HG02870 (cell line): ENCODE results near the gene GPR137.

Experiments used
- ATAC-seq: cut with Tn5 transposase; IDR thresholded peaks from one replicate; pipeline ENCODE4 v1.9.1; 2021; ENCODE audit warnings: mild to moderate bottlenecking, moderate library complexity; ENCODE audit not compliant: unreplicated experiment

Gene GPR137, protein sequence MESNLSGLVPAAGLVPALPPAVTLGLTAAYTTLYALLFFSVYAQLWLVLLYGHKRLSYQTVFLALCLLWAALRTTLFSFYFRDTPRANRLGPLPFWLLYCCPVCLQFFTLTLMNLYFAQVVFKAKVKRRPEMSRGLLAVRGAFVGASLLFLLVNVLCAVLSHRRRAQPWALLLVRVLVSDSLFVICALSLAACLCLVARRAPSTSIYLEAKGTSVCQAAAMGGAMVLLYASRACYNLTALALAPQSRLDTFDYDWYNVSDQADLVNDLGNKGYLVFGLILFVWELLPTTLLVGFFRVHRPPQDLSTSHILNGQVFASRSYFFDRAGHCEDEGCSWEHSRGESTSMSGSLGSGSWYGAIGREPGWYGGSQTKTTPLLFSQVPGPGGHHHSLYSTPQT

DNA sequence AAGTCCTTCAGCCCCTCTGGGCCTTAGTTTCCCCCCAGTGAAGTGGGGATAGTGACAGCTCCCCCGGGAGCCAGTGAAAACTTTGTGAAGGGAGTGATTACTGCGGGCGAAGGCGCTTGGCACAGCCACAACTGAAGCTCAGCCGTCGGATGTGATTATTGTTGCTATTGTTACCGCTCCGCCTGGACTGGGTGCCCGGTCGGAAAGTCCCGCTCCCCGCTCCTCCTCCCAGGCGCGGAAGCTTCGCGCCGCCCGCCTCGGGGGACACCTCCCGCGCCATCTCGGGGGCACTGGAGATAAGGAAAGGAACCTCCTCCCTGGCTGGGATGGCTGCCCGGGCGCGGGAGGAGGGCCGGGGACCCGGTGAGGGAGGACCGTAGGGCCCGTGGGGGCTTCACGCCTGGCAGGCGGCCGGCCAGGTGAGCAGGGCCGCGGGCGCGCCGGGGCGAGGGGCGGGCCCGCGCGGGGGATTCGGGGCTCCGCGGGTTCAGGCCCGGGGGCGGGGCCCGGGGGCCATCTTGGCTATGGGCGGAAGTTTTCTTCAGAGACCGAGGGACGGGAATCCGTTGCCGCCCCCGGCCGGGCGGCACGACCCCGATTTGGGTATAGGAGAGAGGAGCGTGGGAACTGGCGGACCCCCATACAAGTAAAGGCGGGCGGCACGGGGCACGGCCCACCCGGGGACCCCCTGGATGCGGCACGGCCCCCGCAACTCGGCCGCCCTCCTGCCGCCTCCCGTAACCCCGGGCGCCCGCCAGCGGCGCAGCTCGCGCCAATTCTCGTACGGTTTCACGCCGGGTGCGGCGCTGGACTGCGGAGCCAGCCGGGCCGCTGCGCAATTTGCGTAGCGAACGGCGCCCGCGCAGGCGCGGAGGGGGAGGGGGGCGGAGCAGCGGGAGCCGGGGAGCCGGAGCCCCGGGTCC, at the start of gene GPR137:
GPR137 (plus strand) TSS at position 887 of the 923 bp plus-strand sequence. CDS start 677 bp downstream, outside the sequence.
- peak; percentile 45 for ATAC-seq

DNA sequence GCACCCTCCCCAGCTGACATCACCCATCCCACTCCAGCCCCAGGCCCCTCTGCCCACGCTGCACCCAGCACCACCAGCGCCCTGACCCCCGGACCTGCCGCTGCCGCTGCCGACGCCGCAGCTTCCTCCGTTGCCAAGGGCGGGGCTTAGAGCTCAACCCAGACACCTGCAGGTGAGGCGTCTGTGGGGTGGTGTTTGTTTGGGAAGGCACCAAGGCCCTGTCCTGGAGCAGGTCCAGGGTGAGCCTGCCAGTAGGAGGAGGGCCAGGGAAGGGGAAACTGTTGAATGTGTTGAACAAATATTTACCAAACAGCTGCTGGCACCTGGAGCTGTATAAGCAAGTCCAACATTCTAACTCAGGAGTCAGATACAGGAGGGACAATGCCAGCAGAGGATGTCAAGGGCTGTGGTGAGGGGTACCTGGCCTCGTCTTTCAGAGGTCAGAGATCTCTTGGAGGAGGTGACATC, 48.1 kb upstream of the GPR137 start:
- ATAC-seq = no peak

DNA sequence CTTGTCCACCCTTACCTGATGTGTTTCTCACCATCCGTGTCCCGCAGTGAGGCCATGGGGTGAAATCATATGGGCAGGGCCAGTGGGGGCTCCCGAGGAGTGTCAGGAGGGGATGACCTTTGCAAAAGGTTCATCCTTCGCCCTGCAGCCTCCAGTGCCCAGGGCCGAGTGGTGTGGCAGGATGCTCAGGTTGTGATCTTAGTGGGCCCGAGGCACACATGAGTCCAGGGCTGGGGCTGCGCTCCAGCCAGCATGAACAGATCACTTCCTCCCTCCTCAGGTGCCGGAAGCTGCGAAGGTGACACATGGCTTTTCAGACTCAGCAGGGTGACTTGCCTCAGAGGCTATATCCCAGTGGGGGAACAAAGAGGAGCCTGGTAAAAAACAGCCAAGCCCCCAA, 47.6 kb upstream of the GPR137 start:
- no peak for ATAC-seq

DNA sequence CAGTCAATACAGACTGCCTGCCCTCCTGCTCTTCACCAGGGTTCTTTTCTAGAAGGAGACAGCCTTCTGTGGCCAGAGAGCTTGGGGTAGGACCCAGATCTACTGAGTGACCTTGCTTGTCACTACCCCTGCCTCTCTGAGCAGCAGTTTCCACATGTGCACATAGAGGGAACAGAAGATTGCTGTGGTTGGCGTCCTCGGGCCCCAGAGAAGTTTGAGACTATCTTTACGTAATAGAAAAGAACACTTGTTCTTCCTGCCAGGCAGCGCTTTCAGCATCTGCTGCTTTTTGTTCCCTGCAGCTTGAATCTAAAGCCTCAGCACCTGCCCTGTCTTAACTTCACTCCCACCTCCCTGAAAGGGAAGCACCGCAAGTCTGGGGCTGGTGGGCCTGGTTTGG, 46.6 kb upstream of the GPR137 start:
- no peak for ATAC-seq

DNA sequence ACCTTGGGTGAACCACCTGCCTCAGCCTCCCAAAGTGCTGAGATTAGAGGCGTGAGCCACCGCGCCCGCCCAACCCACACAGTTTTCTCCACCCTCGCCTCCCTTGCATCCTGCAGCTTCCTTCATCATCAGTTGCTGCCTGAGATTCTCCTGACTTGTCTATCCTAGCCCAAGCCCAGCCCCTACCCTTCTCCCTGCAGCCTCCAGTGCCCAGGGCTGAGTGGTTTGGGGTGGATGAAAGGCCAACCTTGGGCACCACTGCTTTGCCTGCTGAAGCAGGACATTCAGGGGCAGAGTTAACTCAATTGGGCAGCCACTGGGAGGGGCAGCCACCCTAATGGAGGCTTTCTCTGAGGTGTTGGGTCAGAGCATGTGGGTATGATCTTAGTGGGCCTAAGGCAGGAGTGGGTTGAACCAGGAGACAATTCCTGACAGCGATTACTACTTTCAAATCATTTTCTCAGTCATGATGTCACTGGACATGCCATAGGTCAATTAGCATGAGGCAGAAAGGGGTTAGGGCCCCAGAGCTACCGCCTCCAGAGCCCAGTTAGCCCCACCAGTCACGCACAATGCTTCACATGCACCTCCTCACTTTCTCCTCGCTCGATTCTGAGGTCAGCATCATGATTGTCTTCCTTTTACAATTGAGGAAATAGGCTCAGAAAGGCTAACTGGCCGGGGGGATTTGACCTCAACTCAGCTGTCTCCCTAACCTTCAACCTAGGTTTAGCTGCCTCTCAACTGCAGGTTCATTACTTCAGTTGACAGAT, 45.8 kb upstream of the GPR137 start:
- ATAC-seq = peak; percentile 13

DNA sequence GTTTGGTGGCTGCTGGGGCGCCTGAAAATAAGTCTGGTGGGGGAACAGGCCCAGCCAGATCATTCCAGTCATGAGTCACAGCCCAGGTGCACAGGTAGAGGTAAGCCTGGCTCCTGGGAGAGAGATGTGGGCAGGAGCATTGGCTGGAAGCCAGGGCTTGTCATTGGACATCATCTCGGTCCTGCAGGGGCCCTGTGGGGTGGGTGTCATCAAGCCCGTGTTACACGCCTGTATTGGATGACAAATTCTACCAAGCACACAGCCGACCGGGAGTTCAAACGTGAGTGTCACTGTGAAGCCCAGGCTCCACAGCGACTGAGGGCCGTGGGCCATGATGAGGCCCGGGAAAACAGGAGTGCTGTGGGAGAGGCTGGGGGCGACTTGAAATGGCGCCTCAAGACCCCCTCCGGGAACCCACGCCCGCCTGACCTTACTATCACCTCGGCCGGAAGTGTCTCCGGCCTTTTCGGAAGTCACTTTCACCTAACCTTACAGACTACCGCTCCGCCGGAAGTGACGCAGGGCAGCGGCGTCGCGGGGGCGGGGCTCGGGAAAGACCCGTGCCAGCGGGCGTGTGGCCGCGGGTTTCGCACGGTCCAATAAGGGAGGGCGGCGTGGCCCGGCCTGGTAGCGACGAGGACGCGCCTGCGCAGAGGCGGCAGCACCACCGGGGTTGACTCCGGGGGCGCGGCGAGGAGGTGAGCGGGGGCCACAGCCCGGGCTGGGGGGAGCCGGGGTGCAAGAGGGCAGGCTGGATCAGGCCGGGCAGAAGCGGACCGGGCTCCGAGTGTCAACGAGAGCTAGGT, 45.0 kb upstream of the GPR137 start, which contains the start of gene FKBP2:
FKBP2 (plus strand) TSS at position 661 of the 806 bp plus-strand sequence. CDS start 1,293 bp downstream, outside the sequence.
- ATAC-seq = peak; percentile 46

DNA sequence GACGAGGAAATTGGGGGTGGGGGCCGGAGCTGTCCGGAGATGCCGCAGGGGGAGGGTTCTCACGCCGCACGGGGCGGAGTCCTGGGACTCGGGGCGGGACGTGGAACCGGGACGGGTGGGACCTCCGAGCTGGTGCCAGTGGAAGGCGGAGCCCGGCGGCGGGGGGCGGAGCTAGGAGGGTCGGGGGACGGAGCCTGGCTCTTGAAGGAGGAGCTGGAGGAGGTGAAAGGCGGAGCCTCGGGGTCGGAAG, 44.5 kb upstream of the GPR137 start:
- ATAC-seq = peak; percentile 59

DNA sequence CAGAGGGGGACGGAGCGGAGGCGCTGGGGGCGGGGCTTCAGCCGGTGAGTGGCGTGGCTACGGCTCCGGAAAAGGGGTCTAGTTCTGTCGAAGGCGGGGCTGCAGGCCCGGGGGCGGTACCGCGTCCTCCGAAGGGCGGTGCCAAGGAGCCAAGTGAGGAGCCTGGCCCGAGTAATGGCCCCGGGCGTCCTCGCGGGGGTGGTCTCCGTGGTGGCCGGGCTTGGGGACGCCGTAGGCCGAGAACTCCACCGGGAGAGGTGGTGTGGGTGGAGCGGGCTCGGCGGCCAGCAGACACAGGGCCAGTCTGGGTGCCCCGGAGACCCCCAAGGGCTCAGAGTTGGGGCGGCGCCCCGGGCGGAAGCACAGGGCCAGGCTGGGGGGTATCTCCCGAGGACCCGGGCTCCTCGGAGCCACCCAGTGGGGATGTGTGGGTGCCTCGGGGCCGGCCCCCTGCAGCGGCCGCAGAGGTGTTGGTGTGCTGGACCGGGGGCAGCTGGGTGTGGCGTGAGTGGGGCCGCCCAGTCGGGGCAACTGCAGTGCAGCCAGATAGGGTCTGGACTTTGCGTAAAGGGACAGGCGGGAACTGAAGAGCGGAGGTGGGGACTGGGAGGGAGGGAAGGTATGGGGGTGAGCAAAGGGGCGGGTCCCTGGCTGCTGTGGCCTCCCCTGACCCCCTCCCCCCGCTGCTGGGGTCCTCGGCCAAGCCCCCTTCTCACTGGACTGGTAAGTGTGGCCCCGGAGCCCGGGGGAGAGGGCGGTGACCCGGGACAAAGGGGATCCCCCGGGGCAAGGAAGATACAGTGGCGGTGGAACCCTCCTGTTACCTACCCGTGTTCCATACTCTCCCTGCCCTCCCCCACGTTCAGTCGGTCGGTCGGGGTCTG, 43.9 kb upstream of the GPR137 start:
- no peak for ATAC-seq

DNA sequence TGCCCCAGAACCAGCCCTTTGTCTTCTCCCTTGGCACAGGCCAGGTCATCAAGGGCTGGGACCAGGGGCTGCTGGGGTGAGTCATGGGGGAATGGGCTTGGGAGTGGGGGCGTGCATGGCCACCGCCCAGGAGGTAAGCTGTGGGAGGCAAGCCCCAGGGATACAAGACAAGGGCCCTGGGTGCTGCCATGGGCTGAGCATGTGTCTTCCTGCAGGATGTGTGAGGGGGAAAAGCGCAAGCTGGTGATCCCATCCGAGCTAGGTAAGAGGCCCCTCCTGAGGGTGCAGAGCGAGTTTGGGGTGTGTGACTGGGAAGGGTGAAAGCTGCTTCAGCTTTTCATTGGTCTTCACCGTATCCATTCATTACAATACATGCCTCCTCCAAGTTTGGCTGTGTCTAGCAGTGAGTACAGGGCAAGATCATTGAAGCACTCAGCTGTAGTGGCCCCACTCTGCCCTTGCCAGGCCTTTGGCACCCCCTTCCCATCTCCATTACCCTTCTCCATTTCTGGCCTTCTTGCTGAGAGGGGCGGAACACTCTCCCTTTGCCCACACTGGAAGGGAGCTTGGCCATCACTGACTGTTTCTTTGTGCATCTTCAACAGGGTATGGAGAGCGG, 42.3 kb upstream of the GPR137 start:
- ATAC-seq = no peak

DNA sequence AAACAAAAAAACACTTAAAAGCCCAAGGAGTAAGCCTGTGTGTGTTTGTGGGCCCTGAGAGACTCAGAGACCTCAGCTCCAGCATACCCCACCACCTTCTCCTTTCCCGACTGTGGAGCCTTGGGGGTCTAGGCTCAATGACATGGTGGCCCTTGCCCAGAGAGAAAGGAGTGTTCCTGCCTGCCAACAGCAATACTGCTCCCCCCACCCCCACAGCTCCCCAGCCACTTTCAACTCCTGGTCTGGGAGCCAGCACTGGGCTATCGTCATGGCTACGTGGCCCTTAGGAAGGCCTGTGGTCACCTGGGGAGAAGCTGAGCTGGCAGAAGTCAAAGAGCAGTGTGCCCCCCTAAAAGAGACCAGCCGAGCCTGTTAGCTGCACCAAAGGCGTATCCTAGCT, 41.5 kb upstream of the GPR137 start:
- no peak for ATAC-seq

DNA sequence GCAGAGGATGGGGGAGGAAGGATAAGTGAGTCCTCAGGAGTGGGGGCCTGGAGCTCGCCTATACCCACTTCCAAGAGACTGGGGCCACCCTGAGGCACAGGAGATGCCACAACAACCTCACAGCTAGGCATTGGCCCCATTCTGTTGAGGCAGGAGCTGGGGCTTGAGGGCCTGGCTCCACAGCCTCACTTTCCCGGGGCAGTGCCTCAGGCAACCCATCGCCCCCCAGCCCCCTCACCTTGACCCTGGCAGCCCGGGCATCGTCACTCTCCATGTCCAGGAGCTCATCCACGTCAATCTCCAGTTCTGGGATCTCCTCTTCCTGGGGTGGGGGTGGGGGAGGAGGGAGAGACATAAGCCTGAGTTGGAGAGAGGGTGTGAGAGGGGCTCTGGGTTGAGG, 40.7 kb upstream of the GPR137 start:
- no peak for ATAC-seq

DNA sequence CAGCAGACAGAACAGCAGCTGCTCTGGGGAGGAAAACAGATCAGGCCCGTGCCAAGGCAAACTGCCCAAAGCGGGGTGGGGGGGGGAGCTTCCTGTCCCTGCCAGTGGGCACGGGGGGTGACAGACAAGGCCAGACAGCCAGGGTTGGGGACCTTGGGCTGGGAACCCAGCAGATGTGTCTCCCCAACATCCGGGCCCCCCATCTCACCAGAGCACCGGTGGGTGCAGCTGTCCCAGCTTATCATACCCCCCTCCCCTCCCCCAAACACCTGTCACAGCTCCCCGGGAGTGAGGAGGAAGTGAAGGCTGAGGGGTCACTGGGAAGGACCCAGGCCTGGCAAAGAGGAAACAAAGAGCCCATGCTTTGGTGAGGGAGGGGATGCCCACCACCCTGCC, 40.2 kb upstream of the GPR137 start:
- ATAC-seq = no peak

DNA sequence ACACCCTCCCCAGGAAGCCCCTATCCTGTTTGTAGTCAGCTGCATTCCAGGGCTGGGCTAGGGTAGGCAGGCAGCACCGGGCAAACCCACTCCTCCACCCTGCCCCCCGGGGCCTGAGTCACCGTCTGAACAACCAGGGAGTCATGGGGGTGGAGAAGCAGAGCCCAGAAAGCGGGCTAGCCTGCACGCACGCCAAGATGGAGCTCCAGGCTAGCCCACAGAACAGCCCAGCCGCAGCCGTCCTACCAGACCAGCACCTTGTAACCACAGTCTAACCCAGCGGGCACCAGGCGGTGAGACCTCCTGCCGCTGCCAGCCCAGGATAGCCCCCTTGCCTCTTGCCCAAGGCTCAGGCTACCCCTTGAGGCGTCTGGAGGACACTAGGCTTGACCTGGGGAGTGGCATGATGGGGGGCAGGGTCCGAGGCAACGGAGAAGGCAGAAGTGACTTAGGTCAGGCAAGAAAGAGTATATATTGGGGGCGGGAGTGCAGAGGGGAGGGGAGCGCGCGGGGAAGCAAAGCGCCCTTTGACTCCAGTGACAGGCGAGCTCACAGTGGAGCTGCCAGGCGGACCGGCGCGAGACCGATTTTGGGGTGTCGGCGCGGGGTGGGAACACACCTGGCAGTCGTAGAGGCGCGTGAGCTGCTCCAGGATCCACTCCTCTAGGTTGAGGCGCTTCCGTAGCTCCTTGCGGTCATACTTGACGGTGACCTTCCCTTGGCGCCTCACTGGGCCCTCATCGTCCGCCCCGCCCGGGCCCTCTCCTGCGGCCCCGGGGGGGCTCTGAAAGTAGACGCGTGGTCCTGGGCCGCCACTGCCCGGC, 39.6 kb upstream of the GPR137 start:
- ATAC-seq = no peak

DNA sequence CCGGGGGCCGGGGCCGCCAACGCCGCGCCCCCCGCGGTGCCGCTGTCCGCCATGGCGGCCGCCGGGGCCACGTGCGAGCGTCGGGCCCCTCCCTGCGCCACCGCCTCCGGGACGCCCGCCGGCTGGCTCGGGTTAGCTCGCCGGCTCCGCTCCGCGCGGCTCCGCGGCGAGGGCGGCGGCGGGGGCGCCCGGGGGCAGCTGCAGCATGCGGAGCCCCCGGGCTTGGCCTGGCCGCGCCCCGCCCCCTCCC, 39.1 kb upstream of the GPR137 start:
- ATAC-seq = peak; percentile 26

DNA sequence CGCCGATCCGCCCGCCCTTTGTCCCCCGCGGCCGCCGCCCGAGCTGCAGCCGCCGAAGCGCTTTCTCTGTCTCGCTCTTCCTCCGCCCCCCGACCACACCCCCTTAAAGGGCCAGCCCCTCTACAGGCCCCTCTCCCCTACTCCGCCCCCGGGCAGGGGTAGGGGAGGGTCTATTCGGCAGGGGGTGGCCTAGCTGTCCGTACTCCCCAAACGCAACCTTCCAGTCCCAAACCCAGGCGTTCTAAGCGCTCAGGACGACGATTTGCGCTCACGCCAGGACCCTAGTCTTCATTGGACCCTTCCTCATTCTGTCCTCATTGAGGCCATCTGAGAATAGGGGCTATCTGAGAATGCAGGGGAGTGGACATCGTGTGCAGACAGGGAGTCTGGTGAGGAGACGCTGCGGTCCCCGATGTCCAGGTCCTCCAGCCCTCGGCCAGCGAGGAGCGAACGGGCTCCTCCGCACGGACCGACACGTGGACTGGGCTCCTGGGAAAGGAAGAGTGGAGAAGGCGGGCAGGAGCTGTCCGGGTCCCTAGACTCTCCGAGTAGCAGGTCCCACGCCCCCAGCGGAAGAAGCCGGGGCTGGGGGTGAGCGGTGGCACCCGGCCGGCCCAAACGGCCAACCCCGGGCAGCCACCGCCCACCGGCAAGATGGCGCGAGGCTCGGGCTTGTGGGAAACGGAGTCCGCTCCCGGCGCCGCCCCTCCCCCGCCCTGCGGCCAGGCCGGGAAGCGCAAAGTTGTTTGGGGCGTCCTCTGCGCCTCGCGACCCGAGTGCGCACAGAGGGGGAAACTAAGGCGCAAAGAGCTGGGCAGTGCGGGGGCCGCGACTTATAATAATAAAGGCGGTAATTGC, 38.5 kb upstream of the GPR137 start, which contains the start of gene PPP1R14B:
PPP1R14B (minus strand) TSS at position 73 of the 858 bp plus-strand sequence. CDS start 270 bp downstream, outside the sequence.
- ATAC-seq = peak; percentile 32

DNA sequence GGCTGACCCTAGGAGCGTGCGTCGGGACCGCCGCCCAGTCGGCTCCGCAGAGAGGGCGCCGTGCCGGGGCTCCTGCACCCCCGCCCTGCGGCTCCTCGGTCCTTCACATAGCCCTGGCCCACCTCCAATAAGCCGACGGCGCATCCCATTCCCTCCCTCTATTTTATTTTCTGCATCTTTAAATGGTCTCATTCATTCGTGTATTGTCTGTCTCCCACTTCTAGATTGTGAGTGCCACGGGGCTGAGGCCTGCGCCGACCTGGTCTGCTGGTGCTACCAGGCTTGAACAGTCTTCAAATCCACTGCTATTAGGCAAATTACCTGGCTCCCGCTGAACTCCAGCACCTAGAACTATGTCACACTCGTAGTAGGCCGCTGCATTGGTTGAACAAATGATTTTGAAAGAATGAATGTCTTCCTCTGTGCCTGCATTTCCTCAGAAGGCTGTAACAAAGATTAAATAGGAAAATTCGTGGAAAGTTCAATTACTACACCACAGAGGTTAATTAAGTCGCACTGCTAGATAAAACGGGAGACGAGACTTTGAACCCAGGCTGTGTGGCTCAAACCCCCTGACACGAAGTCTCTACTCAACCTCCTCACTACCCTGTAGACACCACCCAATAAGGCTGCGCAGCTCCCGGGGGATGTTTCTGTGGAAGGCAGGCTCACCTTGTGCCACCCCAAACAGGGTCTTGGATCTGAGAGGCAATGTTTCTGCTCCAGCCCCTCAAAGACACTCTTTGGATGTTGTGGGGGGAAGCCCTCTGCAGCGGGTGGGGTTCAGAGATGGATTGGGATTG, 37.7 kb upstream of the GPR137 start:
- ATAC-seq = no peak
